Right lobe of liver (tissue), 6 donors: ENCODE data around the gene SMARCB1. TPM values are rescaled to one million over a fixed set of nuclear protein-coding genes. Genes with fewer than 3 reads are reported as not detected.

Experiments
- ATAC-seq, 4 donors: fragments of 200-7000 bp; cut with Tn5 transposase; one replicate each; pipeline ENCODE4 v1.9.1; 2020; ENCODE audit warnings: mild to moderate bottlenecking in 4 of 4, moderate library complexity in 4 of 4
- DNase-seq, 3 donors: peaks; one replicate each; pipeline ENCODE4 v3.0.0-alpha.2; 2020
- H3K27ac ChIP-seq, 3 donors: fragments of 200-600 bp; one replicate each; pipeline ENCODE4 v1.8.0; 2022
- H3K27me3 ChIP-seq, 2 donors: fragments of 200-600 bp; one replicate each; pipeline ENCODE4 v1.8.0; 2022
- H3K36me3 ChIP-seq, 4 donors: fragments of 200-600 bp; sonication (generic) in 1 of 4; one replicate each; pipeline versions ENCODE4 v1.5.1 to v1.8.0; 2017 to 2022; ENCODE audit warnings: control low read depth in 1 of 4
- H3K4me1 ChIP-seq, 4 donors: fragments of 200-600 bp; sonication (generic) in 1 of 4; one replicate each; pipeline versions ENCODE4 v1.5.1 to v1.8.0; 2017 to 2022; ENCODE audit warnings: control low read depth in 1 of 4
- H3K4me3 ChIP-seq, 3 donors: fragments of 200-600 bp; one replicate each; pipeline ENCODE4 v1.8.0; 2022
- H3K9me3 ChIP-seq, 4 donors: fragments of 200-600 bp; sonication (generic) in 1 of 4; one replicate each; pipeline versions ENCODE4 v1.5.1 to v1.8.0; 2017 to 2022; ENCODE audit warnings: control low read depth in 1 of 4
- CTCF ChIP-seq, 4 donors: fragments of 200-600 bp in 3 of 4; fragments of 450-650 bp in 1 of 4; IDR thresholded peaks; one replicate each; pipeline versions ENCODE4 v1.5.1 to v1.8.0; 2016 to 2022; ENCODE audit warnings: antibody characterized with exemption in 4 of 4, mild to moderate bottlenecking in 2 of 4
- POLR2A ChIP-seq: fragments of 450-650 bp; IDR thresholded peaks from one replicate; pipeline ENCODE4 v1.6.1; 2017; ENCODE audit warnings: antibody characterized with exemption, mild to moderate bottlenecking
- whole genome bisulfite sequencing: methylation state at CpG from one replicate; pipeline ENCODE4 v1.1.6; 2018; ENCODE audit warnings: low coverage, low lambda C conversion rate; ENCODE audit not compliant: insufficient coverage; ENCODE audit errors: missing lambda C conversion rate; 5-methylcytosine and 5-hydroxymethylcytosine counted together
- intact Hi-C, 2 donors: fragments of 100-400 bp; cut with DNase I; formaldehyde crosslinking; loops; one replicate each; pipeline versions ENCODE4 v1.11.2 to v1.14.1; 2022
- total RNA-seq, 6 experiments: library from RNA; depleted of rRNA in 2 of 6; stranded (reverse); fragments of >200 nt in 2 of 6; fragmentation: NEBNext Ultra II Directional in 3 of 6; extraction: Animal tissue kit (Norgen Biotek cat#: 25700) in 3 of 6; gene quantifications; one replicate each; pipeline versions ENCODE4 v1.1.0 to v1.2.4, GENCODE V29; 2016 to 2023
- donor health status: DM: no; HTN: yes; CAD: no.
- donor health status: DM: no; HTN: no; CAD: no.
- donor health status: DM: no; HTN: no; CAD: no.
- donor health status: DM: no; HTN: yes; CAD: no.
- donor health status: DM: no; HTN: yes; CAD: no.

Gene SMARCB1
- total RNA-seq, 6 experiments from 2014 or later = 19.9 to 70.2 (median 25.3) TPM

- WGBS = no CpG with 5 or more reads among the region's 16 CpGs
- no peak for DNase-seq
- no peak overlapping the region for H3K27ac ChIP-seq
- H3K4me3 ChIP-seq = no peak overlapping the region
- H3K4me1 ChIP-seq = peaks cover 0 to 27% (median 9%) of the 10 kb centered on the region in 4 donors
- H3K27me3 ChIP-seq = no peaks in the 10 kb centered on the region
- TF ChIP-seq CTCF (IDR thresholded peaks at IDR 0.05) (no peak), POLR2A (no peak)
- ATAC-seq = no peak
- intact Hi-C loops = no loop called here
- no peaks in the 10 kb centered on the region for H3K9me3 ChIP-seq
- no peaks in the 10 kb centered on the region for H3K36me3 ChIP-seq
These were observed 4.5 kb upstream of the SMARCB1 start for GRCh38 chr22:23782252-23782651.

GRCh38 chr22:23782703-23783102, 4.1 kb upstream of the SMARCB1 start:
- intact Hi-C loops = no loop called here
- no peak overlapping the region for H3K27ac ChIP-seq
- peaks cover 0 to 30% (median 9%) of the 10 kb centered on the region in 4 donors for H3K4me1 ChIP-seq
- H3K36me3 ChIP-seq = no peaks in the 10 kb centered on the region
- H3K27me3 ChIP-seq = no peaks in the 10 kb centered on the region
- DNase-seq = no peak
- H3K4me3 ChIP-seq = no peak overlapping the region
- no peak for TF ChIP-seq POLR2A
- TF ChIP-seq CTCF (IDR thresholded peaks at IDR 0.05) = no peak
- ATAC-seq = no peak
- H3K9me3 ChIP-seq = no peaks in the 10 kb centered on the region
- no CpG with 5 or more reads among the region's 1 CpG for WGBS

- H3K27ac ChIP-seq = peak overlapping the region in 1 of 3 donors; percentile 16
- TF ChIP-seq CTCF (IDR thresholded peaks at IDR 0.05) (no peak), POLR2A (no peak)
- DNase-seq (no peak), ATAC-seq (no peak)
- no peaks in the 10 kb centered on the region for H3K36me3 ChIP-seq
- no peaks in the 10 kb centered on the region for H3K9me3 ChIP-seq
- no peaks in the 10 kb centered on the region for H3K27me3 ChIP-seq
- H3K4me3 ChIP-seq = no peak overlapping the region
- peaks cover 0 to 38% (median 9%) of the 10 kb centered on the region in 4 donors for H3K4me1 ChIP-seq
- intact Hi-C loops = no loop called here
- 66% methylated on average over 4 of the region's 15 CpGs for WGBS
These were observed 3.3 kb upstream of the SMARCB1 start for GRCh38 chr22:23783265-23784150.

GRCh38 chr22:23784215-23784732, 2.5 kb upstream of the SMARCB1 start:
- peak overlapping the region in 1 of 3 donors; percentile 16 for H3K27ac ChIP-seq
- ATAC-seq = peak; percentile 35 to 61 (median 46)
- WGBS = 40% methylated on average over 8 of the region's 8 CpGs

More at GRCh38 chr22:23784215-23784732, 2.5 kb upstream of the SMARCB1 start:
- peak; percentile 69 to 81 (median 78) for DNase-seq
- no peak for TF ChIP-seq CTCF (IDR thresholded peaks at IDR 0.05)
- TF ChIP-seq POLR2A = no peak
- Histone ChIP-seq H3K27me3 (no peaks in the 10 kb centered on the region), H3K4me1 (peaks cover 0 to 41% (median 9%) of the 10 kb centered on the region in 4 donors), H3K36me3 (no peaks in the 10 kb centered on the region), H3K4me3 (no peak overlapping the region), H3K9me3 (no peaks in the 10 kb centered on the region)
- intact Hi-C loops = no loop called here
